Vagina (tissue), 2 donors: ENCODE data around the gene ZNF385B. TPM values are rescaled to one million over a fixed set of nuclear protein-coding genes. Genes with fewer than 3 reads are reported as not detected.

Experiments used
- DNase-seq, 2 donors: peaks; one replicate each; pipeline ENCODE4 v3.0.0-alpha.2; 2017; ENCODE audit errors: extremely low spot score in 2 of 2
- H3K27ac ChIP-seq: fragments of 200-600 bp; sonication (generic); one replicate; pipeline ENCODE4 v1.5.1; 2019
- H3K27me3 ChIP-seq: fragments of 200-600 bp; sonication (generic); one replicate; pipeline ENCODE4 v1.5.1; 2019
- H3K36me3 ChIP-seq, 2 donors: fragments of 200-600 bp; sonication (generic); one replicate each; pipeline ENCODE4 v1.5.1; 2017 to 2019
- H3K4me1 ChIP-seq: fragments of 200-600 bp; sonication (generic); one replicate; pipeline ENCODE4 v1.5.1; 2019
- H3K4me3 ChIP-seq, 2 donors: fragments of 200-600 bp; sonication (generic); 1 replicate in 1 of 2; 2 replicates in 1 of 2; pipeline ENCODE4 v1.5.1; 2016 to 2019
- H3K9me3 ChIP-seq: fragments of 200-600 bp; sonication (generic); one replicate; pipeline ENCODE4 v1.5.1; 2019
- POLR2A ChIP-seq, 2 donors: fragments of 450-650 bp; IDR thresholded peaks; one replicate each; pipeline ENCODE4 v1.6.1; 2017; ENCODE audit warnings: antibody characterized with exemption in 2 of 2, mild to moderate bottlenecking in 2 of 2, moderate library complexity in 2 of 2
- POLR2AphosphoS5 ChIP-seq, 2 donors: sonication (generic); formaldehyde crosslinking; IDR thresholded peaks; one replicate each; pipeline ENCODE4 v1.9.0; 2017; ENCODE audit warnings: antibody characterized with exemption in 2 of 2, mild to moderate bottlenecking in 2 of 2, low read depth in 1 of 2; ENCODE audit not compliant: insufficient read depth in 1 of 2
- intact Hi-C: fragments of 100-400 bp; cut with DNase I; formaldehyde crosslinking; loops from one replicate; pipeline ENCODE4 v1.15.1; 2023
- total RNA-seq: library from RNA; depleted of rRNA; stranded (reverse); fragments of >200 nt; gene quantifications from one replicate; pipeline ENCODE4 v1.2.3, GENCODE V29; 2016
- TF ChIP-seq, protein P1 (sequence below), 3 experiments: fragments of 450-650 bp in 2 of 3; fragments of 200-600 bp in 1 of 3; sonication (generic) in 1 of 3; IDR thresholded peaks; one replicate each; pipeline ENCODE4 v1.5.1; 2017 to 2019; ENCODE audit warnings: antibody characterized with exemption in 3 of 3, mild to moderate bottlenecking in 2 of 3, moderate library complexity in 2 of 3

ZNF385B gene
- total RNA-seq, 1 donor from 2014 or later, result 11.5 TPM

DNA sequence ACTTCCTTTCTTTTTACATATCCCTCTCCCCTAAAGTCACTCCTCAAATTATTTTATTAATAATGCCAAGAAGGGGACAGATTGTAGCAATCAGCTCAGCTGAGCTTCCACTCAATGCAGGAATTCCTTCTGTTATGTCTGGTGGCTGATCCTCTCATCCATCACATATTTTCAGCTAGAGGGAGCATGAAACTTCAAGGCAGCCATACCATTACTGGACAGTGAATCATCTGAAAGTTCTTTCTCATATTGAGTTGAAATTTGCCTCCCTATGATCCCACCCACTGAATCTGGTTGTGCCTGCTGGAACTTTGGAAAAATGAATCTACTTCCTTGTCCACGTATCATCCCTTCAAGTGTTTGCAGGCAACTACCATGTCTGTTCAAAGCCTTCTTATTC is 11.2 kb downstream of the ZNF385B start:
- Histone ChIP-seq H3K36me3 (no peaks in the 10 kb centered on the region), H3K9me3 (no peaks in the 10 kb centered on the region), H3K27me3 (no peaks in the 10 kb centered on the region), H3K4me1 (no peaks in the 10 kb centered on the region), H3K4me3 (no peak overlapping the region), H3K27ac (no peak overlapping the region)
- TF ChIP-seq POLR2AphosphoS5 (IDR thresholded peaks at IDR 0.05; ENCODE audit: insufficient read depth in 1 of 2, low read depth in 1 of 2) (no peak), POLR2A (IDR thresholded peaks at IDR 0.05) (no peak)
- TF ChIP-seq, protein P1, sequence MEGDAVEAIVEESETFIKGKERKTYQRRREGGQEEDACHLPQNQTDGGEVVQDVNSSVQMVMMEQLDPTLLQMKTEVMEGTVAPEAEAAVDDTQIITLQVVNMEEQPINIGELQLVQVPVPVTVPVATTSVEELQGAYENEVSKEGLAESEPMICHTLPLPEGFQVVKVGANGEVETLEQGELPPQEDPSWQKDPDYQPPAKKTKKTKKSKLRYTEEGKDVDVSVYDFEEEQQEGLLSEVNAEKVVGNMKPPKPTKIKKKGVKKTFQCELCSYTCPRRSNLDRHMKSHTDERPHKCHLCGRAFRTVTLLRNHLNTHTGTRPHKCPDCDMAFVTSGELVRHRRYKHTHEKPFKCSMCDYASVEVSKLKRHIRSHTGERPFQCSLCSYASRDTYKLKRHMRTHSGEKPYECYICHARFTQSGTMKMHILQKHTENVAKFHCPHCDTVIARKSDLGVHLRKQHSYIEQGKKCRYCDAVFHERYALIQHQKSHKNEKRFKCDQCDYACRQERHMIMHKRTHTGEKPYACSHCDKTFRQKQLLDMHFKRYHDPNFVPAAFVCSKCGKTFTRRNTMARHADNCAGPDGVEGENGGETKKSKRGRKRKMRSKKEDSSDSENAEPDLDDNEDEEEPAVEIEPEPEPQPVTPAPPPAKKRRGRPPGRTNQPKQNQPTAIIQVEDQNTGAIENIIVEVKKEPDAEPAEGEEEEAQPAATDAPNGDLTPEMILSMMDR (IDR thresholded peaks at IDR 0.05), result no peak
- intact Hi-C loops, result no loop called here
- DNase-seq, result no peak

DNA sequence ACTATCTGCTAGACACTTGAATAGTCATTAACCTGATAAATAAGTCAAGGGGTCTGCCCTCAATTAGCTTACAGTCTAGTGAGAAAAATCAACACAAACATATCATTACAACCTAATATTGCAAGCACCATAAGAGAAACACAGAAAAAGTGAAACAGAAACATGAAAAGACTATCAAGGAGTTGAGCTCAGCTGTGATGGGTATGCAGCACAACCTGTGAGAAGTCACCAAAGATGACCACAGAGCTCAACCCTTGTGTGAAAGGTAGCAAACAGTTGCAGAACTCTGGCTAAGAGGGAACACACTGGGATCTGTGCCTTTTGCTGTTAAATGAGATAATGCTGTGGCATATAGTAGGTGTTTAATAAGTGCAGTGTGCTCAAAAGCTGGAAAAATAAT is 11.7 kb downstream of the ZNF385B start:
- no peak overlapping the region for H3K27ac ChIP-seq
- no peaks in the 10 kb centered on the region for H3K36me3 ChIP-seq
- no peak for DNase-seq
- TF ChIP-seq, protein P1 (IDR thresholded peaks at IDR 0.05), result no peak
- TF ChIP-seq POLR2A (IDR thresholded peaks at IDR 0.05) (no peak), POLR2AphosphoS5 (IDR thresholded peaks at IDR 0.05; ENCODE audit: insufficient read depth in 1 of 2, low read depth in 1 of 2) (no peak)
- intact Hi-C loops, result no loop called here
- H3K4me3 ChIP-seq, result no peak overlapping the region
- no peaks in the 10 kb centered on the region for H3K27me3 ChIP-seq
- H3K9me3 ChIP-seq, result no peaks in the 10 kb centered on the region
- no peaks in the 10 kb centered on the region for H3K4me1 ChIP-seq

DNA sequence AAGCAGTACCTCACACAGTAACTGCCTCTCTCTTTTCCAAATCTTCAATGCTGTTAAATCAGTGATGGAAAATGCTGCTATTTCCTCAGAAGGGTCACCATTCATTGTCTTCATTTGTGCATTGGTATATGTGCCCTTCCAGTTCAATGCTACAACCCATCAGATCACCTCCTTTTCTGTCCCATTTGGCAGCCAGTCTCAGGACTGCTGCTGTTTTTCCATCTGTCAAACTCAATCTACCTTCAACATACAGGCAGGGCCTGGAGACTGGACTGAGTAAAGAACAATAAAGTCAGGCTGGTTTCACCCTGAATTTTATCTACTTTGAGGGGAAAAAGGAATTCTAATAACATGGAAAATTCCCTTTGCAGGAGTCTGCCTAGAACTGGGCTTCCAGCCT is 17.9 kb downstream of the ZNF385B start:
- Histone ChIP-seq H3K27me3 (no peaks in the 10 kb centered on the region), H3K4me1 (no peaks in the 10 kb centered on the region), H3K9me3 (no peaks in the 10 kb centered on the region), H3K36me3 (no peaks in the 10 kb centered on the region), H3K4me3 (no peak overlapping the region), H3K27ac (no peak overlapping the region)
- intact Hi-C loops, result no loop called here
- TF ChIP-seq, protein P1 (IDR thresholded peaks at IDR 0.05), result no peak
- no peak for TF ChIP-seq POLR2AphosphoS5 (IDR thresholded peaks at IDR 0.05; ENCODE audit: insufficient read depth in 1 of 2, low read depth in 1 of 2)
- TF ChIP-seq POLR2A (IDR thresholded peaks at IDR 0.05), result no peak
- no peak for DNase-seq

DNA sequence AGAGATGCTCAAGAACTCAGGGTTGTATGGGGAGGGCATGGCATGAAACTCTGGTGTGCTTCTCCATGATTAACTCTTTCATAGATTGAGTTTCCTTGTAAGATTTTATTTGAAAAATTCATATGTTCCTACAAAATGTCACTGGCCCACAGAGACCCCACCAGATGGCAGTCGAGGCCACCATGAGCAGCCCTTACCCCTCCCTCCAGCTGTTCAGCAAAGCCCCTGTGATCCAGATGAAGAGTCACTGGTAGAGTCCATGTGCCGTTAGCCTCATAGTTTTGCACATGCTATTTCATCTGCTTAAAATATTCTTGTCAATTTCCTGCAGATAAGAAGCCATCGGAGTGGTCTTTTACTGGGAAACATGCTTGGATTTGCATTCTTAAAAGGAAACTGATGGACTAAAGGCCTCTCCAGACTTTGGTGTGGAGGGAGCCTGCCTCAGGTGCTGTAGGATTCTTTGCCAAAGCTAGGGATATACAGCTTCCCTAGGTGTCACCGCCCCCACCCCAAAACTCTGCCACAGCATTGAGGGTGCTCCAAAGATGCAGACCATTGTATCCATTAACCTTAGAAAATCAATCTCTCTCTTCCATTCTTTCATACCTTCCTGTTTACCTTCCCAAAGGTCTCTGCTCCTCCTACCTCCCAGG is 18.8 kb downstream of the ZNF385B start:
- intact Hi-C loops, result no loop called here
- TF ChIP-seq POLR2AphosphoS5 (IDR thresholded peaks at IDR 0.05; ENCODE audit: insufficient read depth in 1 of 2, low read depth in 1 of 2), result no peak
- TF ChIP-seq, protein P1 (IDR thresholded peaks at IDR 0.05), result peak in 1 of 3 experiments; percentile 20

DNA sequence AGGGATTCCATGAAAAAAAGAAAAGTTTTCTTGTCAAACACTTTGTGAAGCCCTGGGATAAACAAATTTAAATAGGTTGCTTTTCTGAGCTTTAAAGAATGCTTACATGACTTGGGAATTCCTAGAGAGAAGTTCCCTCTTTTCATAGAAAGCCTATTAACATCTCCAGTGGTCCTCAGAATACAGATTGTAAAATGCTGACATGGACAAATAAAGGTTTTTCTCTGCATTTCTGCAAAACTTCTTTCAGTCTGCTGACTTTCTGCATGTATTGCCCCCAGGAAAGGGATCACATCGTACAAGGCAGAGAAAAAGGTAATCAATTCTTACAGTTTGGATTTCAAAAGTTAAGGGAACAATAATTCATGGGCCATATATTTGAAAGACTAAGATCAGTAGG is 20.6 kb downstream of the ZNF385B start:
- Histone ChIP-seq H3K27ac (no peak overlapping the region), H3K4me1 (no peaks in the 10 kb centered on the region), H3K4me3 (no peak overlapping the region), H3K9me3 (no peaks in the 10 kb centered on the region), H3K27me3 (no peaks in the 10 kb centered on the region), H3K36me3 (no peaks in the 10 kb centered on the region)
- intact Hi-C loops, result no loop called here
- DNase-seq, result no peak
- TF ChIP-seq POLR2AphosphoS5 (IDR thresholded peaks at IDR 0.05; ENCODE audit: insufficient read depth in 1 of 2, low read depth in 1 of 2), result no peak
- TF ChIP-seq POLR2A (IDR thresholded peaks at IDR 0.05), result no peak
- TF ChIP-seq, protein P1 (IDR thresholded peaks at IDR 0.05), result no peak

More for the DNA sequence above, 18.8 kb downstream of the ZNF385B start:
- no peaks in the 10 kb centered on the region for H3K9me3 ChIP-seq
- no peaks in the 10 kb centered on the region for H3K4me1 ChIP-seq
- DNase-seq, result no peak
- H3K36me3 ChIP-seq, result no peaks in the 10 kb centered on the region
- no peak overlapping the region for H3K27ac ChIP-seq
- no peak overlapping the region for H3K4me3 ChIP-seq
- no peaks in the 10 kb centered on the region for H3K27me3 ChIP-seq
